ENCODE data around the gene SUMO3.

SUMO3 gene

GRCh38 chr21:44802396-44803153 lies 15.3 kb downstream of the SUMO3 start:
- Histone ChIP-seq H3K9me3 (ENCODE audit: insufficient read depth, low read length) (no peaks in the 10 kb centered on the region), H3F3A (ENCODE audit: insufficient read depth) (0 out of 2 replicates have a peak, but pooled peaks cover 10% of the 10 kb centered on the region), H3K9me2 (replicated peaks; ENCODE audit: insufficient read depth, low read length) (no peaks in the 10 kb centered on the region), H3K27me3 (ENCODE audit: low read length) (no peaks in the 10 kb centered on the region), H3K36me3 (ENCODE audit: low read length) (peaks cover 4% of the 10 kb centered on the region; the same call in 1 of the 2 replicates), H3K4me3 (ENCODE audit: insufficient read depth, low read length, poor library complexity, severe bottlenecking) (peak overlapping the region; percentile 95), H3K9ac (ENCODE audit: low read length) (peak overlapping the region; percentile 92), H3K4me2 (ENCODE audit: low read depth, low read length, poor library complexity, severe bottlenecking) (peak overlapping the region; percentile 81), H2AFZ (ENCODE audit: low read depth, low read length, severe bottlenecking) (peak overlapping the region; percentile 15), H3K27ac (ENCODE audit: low read depth, low read length) (peak overlapping the region; percentile 51), H3K79me2 (ENCODE audit: insufficient read depth, low read length) (peaks cover 46% of the 10 kb centered on the region), H4K20me1 (ENCODE audit: low read depth, low read length) (peaks cover 10% of the 10 kb centered on the region; the same call in 1 of the 2 replicates)
- TF ChIP-seq CTCF (IDR thresholded peaks at IDR 0.05; ENCODE audit: insufficient read depth, low read length, poor library complexity, severe bottlenecking) (no peak), EZH2phosphoT487 (conservative IDR thresholded peaks at IDR 0.05; ENCODE audit: low read length) (no peak)

GRCh38 chr21:44801468-44802395 lies 16.1 kb downstream of the SUMO3 start, which contains the start of gene UBE2G2:
TSS of gene UBE2G2 (minus strand) at chr21:44801820. CDS start at chr21:44801748, 72 bp downstream.
- Histone ChIP-seq H3K9me2 (replicated peaks; ENCODE audit: insufficient read depth, low read length) (no peaks in the 10 kb centered on the region), H3K27me3 (ENCODE audit: low read length) (no peaks in the 10 kb centered on the region), H3F3A (ENCODE audit: insufficient read depth) (0 out of 2 replicates have a peak, but pooled peaks cover 10% of the 10 kb centered on the region), H3K36me3 (ENCODE audit: low read length) (peaks cover 6% of the 10 kb centered on the region; the same call in 1 of the 2 replicates), H3K4me3 (ENCODE audit: insufficient read depth, low read length, poor library complexity, severe bottlenecking) (peak within 1 kb of the TSS; percentile 95), H3K27ac (ENCODE audit: low read depth, low read length) (peak within 1 kb of the TSS; percentile 56), H3K9me3 (ENCODE audit: insufficient read depth, low read length) (no peaks in the 10 kb centered on the region), H3K79me2 (ENCODE audit: insufficient read depth, low read length) (peaks cover 55% of the 10 kb centered on the region), H4K20me1 (ENCODE audit: low read depth, low read length) (peaks cover 10% of the 10 kb centered on the region; the same call in 1 of the 2 replicates), H2AFZ (ENCODE audit: low read depth, low read length, severe bottlenecking) (peak within 1 kb of the TSS; percentile 46), H3K9ac (ENCODE audit: low read length) (peak within 1 kb of the TSS; percentile 92), H3K4me2 (ENCODE audit: low read depth, low read length, poor library complexity, severe bottlenecking) (peak within 1 kb of the TSS; percentile 81)
- TF ChIP-seq CTCF (IDR thresholded peaks at IDR 0.05; ENCODE audit: insufficient read depth, low read length, poor library complexity, severe bottlenecking): no peak
- TF ChIP-seq EZH2phosphoT487 (conservative IDR thresholded peaks at IDR 0.05; ENCODE audit: low read length): no peak

GRCh38 chr21:44800971-44801467 lies 16.8 kb downstream of the SUMO3 start:
- Histone ChIP-seq H3F3A (ENCODE audit: insufficient read depth) (0 out of 2 replicates have a peak, but pooled peaks cover 14% of the 10 kb centered on the region), H3K27me3 (ENCODE audit: low read length) (no peaks in the 10 kb centered on the region), H3K9ac (ENCODE audit: low read length) (peak overlapping the region; percentile 92), H3K9me2 (replicated peaks; ENCODE audit: insufficient read depth, low read length) (no peaks in the 10 kb centered on the region), H3K36me3 (ENCODE audit: low read length) (peaks cover 10% of the 10 kb centered on the region; the same call in 1 of the 2 replicates), H4K20me1 (ENCODE audit: low read depth, low read length) (peaks cover 13% of the 10 kb centered on the region; the same call in 1 of the 2 replicates), H3K4me3 (ENCODE audit: insufficient read depth, low read length, poor library complexity, severe bottlenecking) (peak overlapping the region; percentile 95), H3K4me2 (ENCODE audit: low read depth, low read length, poor library complexity, severe bottlenecking) (peak overlapping the region; percentile 81), H3K79me2 (ENCODE audit: insufficient read depth, low read length) (peaks cover 62% of the 10 kb centered on the region), H3K9me3 (ENCODE audit: insufficient read depth, low read length) (no peaks in the 10 kb centered on the region), H2AFZ (ENCODE audit: low read depth, low read length, severe bottlenecking) (peak overlapping the region; percentile 46), H3K27ac (ENCODE audit: low read depth, low read length) (peak overlapping the region; percentile 56)
- peak; percentile 17 for TF ChIP-seq CTCF (IDR thresholded peaks at IDR 0.05; ENCODE audit: insufficient read depth, low read length, poor library complexity, severe bottlenecking)
- TF ChIP-seq EZH2phosphoT487 (conservative IDR thresholded peaks at IDR 0.05; ENCODE audit: low read length): no peak
